LNCaP clone FGC (cell line): ENCODE data around the gene OR8B12.

Experiments used
- DNase-seq: peaks from one replicate; pipeline ENCODE4 v3.0.0-alpha.2; 2011; ENCODE audit warnings: low read depth
- H3K4me3 ChIP-seq: 2 replicates; pipeline ENCODE4 v1.5.1; 2011; ENCODE audit warnings: mild to moderate bottlenecking, low read depth, low read length, control low read depth
- CTCF ChIP-seq: IDR thresholded peaks from 2 replicates; pipeline ENCODE4 v1.5.1; 2012; ENCODE audit warnings: mild to moderate bottlenecking; ENCODE audit not compliant: control insufficient read depth, insufficient read depth; ENCODE audit errors: extremely low read depth

OR8B12 gene

GRCh38 chr11:124582565-124582964 is 39.1 kb upstream of the OR8B12 start:
- TF ChIP-seq CTCF: no peak
- no peak for DNase-seq
- no peak overlapping the region for H3K4me3 ChIP-seq

- TF ChIP-seq CTCF: no peak
Observed at GRCh38 chr11:124581817-124582216, 38.4 kb upstream of the OR8B12 start.

GRCh38 chr11:124578761-124579160 is 35.3 kb upstream of the OR8B12 start:
- no peak for TF ChIP-seq CTCF
- DNase-seq: no peak
- no peak overlapping the region for H3K4me3 ChIP-seq

More at GRCh38 chr11:124581817-124582216, 38.4 kb upstream of the OR8B12 start:
- H3K4me3 ChIP-seq: no peak overlapping the region
- no peak for DNase-seq

GRCh38 chr11:124577716-124578427 is 34.4 kb upstream of the OR8B12 start:
- no peak overlapping the region for H3K4me3 ChIP-seq
- DNase-seq: no peak

GRCh38 chr11:124570160-124570559 is 26.7 kb upstream of the OR8B12 start:
- no peak for TF ChIP-seq CTCF
- no peak overlapping the region for H3K4me3 ChIP-seq
- DNase-seq: no peak

More at GRCh38 chr11:124577716-124578427, 34.4 kb upstream of the OR8B12 start:
- no peak for TF ChIP-seq CTCF

GRCh38 chr11:124569697-124570096 is 26.2 kb upstream of the OR8B12 start, which contains the start of gene OR8A1:
TSS of gene OR8A1 (plus strand) at chr11:124569997. CDS start at chr11:124570120, 123 bp downstream.
- no peak for DNase-seq
- TF ChIP-seq CTCF: no peak

GRCh38 chr11:124556828-124557227 is 13.4 kb upstream of the OR8B12 start:
- no peak for TF ChIP-seq CTCF
- no peak overlapping the region for H3K4me3 ChIP-seq

More at GRCh38 chr11:124569697-124570096, 26.2 kb upstream of the OR8B12 start, which contains the start of gene OR8A1:
- H3K4me3 ChIP-seq: no peak within 1 kb of the TSS

More at GRCh38 chr11:124556828-124557227, 13.4 kb upstream of the OR8B12 start:
- no peak for DNase-seq
